Activated B cell treated with CpG ODN at 0.5 μM for 24 hours (primary cell): ENCODE data around the gene LUC7L3. TPM values are rescaled to one million over a fixed set of nuclear protein-coding genes. Genes with fewer than 3 reads are reported as not detected.
A peak's percentile ranks its signal among the peaks of the same experiment; 100 is the strongest.

ENCODE experiments used
- ATAC-seq: fragments of 200-7000 bp; cut with Tn5 transposase; one replicate; pipeline ENCODE4 v1.10.0; 2021; ENCODE audit warnings: low read depth, mild to moderate bottlenecking, moderate library complexity
- CTCF ChIA-PET: fragments of 350-600 bp; sonication (Branson Sonifier 250); formaldehyde crosslinking; loops from one replicate; lab custom pipeline; 2021; ENCODE audit warnings: antibody characterized with exemption; lab: Charles Lee
- POLR2A ChIA-PET: fragments of 350-600 bp; sonication (Branson Sonifier 250); formaldehyde crosslinking; loops from one replicate; lab custom pipeline; 2021; ENCODE audit warnings: antibody characterized with exemption; lab: Charles Lee
- DNase-seq: peaks from one replicate; pipeline ENCODE4 v3.0.0; 2022
- H3K27ac Mint-ChIP-seq: one replicate; pipeline ENCODE4 v1.8.0; 2020; ENCODE audit warnings: mixed read lengths
- H3K27me3 Mint-ChIP-seq: one replicate; pipeline ENCODE4 v1.8.0; 2021; ENCODE audit warnings: mixed read lengths
- H3K36me3 Mint-ChIP-seq: one replicate; pipeline ENCODE4 v1.8.0; 2021; ENCODE audit warnings: low read depth, mixed read lengths
- H3K4me1 Mint-ChIP-seq: one replicate; pipeline ENCODE4 v1.8.0; 2021; ENCODE audit warnings: mixed read lengths
- H3K4me3 Mint-ChIP-seq: one replicate; pipeline ENCODE4 v1.8.0; 2020; ENCODE audit warnings: mild to moderate bottlenecking, mixed read lengths
- H3K9me3 Mint-ChIP-seq: one replicate; pipeline ENCODE4 v1.8.0; 2020; ENCODE audit warnings: mixed read lengths
- intact Hi-C: fragments of 100-400 bp; cut with micrococcal nuclease; formaldehyde crosslinking; loops from one replicate; pipeline ENCODE4 v1.15.1; 2024
- total RNA-seq: library from RNA; stranded (reverse); gene quantifications from 2 replicates; pipeline ENCODE4 v1.2.3, GENCODE V29; 2022
- TF ChIP-seq, protein P1 (sequence below): fragments of 200-600 bp; IDR thresholded peaks from one replicate; pipeline ENCODE4 v1.8.0; 2022; ENCODE audit warnings: antibody characterized with exemption, mild to moderate bottlenecking

Gene LUC7L3
- total RNA-seq, 1 donor from 2014 or later, result 158 TPM

DNA sequence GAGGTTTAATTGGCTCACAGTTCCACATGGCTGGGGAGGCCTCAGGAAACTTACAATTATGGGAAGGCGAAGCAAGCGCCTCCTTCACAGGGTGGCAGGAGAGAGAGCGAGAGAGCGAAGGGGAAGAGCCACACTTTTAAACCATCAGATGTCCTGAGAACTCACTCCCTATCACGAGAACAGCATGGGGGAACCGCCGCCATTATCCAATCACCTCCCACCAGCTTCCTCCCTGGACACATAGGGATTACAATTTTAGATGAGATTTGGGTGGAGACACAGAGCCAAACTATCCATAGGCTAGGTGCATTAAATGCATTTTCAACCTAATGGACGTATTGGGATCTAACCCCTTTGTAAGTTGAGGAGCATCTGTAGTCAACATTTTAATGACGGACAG is 6.8 kb upstream of the LUC7L3 start:
- intact Hi-C loops, result no loop called here
- DNase-seq (no peak), ATAC-seq (no peak)
- POLR2A ChIA-PET, result no interaction called here
- TF ChIP-seq, protein P1, sequence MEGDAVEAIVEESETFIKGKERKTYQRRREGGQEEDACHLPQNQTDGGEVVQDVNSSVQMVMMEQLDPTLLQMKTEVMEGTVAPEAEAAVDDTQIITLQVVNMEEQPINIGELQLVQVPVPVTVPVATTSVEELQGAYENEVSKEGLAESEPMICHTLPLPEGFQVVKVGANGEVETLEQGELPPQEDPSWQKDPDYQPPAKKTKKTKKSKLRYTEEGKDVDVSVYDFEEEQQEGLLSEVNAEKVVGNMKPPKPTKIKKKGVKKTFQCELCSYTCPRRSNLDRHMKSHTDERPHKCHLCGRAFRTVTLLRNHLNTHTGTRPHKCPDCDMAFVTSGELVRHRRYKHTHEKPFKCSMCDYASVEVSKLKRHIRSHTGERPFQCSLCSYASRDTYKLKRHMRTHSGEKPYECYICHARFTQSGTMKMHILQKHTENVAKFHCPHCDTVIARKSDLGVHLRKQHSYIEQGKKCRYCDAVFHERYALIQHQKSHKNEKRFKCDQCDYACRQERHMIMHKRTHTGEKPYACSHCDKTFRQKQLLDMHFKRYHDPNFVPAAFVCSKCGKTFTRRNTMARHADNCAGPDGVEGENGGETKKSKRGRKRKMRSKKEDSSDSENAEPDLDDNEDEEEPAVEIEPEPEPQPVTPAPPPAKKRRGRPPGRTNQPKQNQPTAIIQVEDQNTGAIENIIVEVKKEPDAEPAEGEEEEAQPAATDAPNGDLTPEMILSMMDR, result no peak
- CTCF ChIA-PET, result no interaction called here
- no peak overlapping the region for H3K27ac Mint-ChIP-seq
- H3K4me3 Mint-ChIP-seq, result no peak overlapping the region
- H3K27me3 Mint-ChIP-seq, result no peaks in the 10 kb centered on the region
- H3K4me1 Mint-ChIP-seq, result peaks cover 19% of the 10 kb centered on the region
- H3K36me3 Mint-ChIP-seq, result peaks cover 4% of the 10 kb centered on the region
- no peaks in the 10 kb centered on the region for H3K9me3 Mint-ChIP-seq

DNA sequence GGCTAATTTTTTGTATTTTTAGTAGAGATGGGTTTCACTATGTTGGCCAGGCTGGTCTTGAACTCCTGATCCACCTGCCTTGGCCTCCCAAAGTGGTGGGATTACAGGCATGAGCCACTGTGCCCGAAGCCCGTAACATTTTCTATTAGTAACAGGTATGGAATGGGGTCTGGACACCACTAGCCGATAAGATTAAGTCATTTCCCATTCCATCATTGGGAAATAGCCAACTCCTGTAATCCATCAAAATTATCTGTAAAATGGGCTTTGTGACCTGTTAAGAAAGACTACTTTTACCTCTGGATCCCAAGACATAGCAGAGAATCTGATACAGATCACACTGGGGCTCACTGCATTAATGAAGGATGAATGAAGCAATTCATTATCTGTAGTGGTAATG is 3.9 kb upstream of the LUC7L3 start:
- no peak overlapping the region for H3K27ac Mint-ChIP-seq
- no peak for DNase-seq
- no peak overlapping the region for H3K4me3 Mint-ChIP-seq
- H3K4me1 Mint-ChIP-seq, result peaks cover 11% of the 10 kb centered on the region
- ChIA-PET POLR2A (no interaction called here), CTCF (no interaction called here)
- ATAC-seq, result no peak
- TF ChIP-seq, protein P1, result no peak
- intact Hi-C loops, result no loop called here
- no peaks in the 10 kb centered on the region for H3K9me3 Mint-ChIP-seq
- H3K27me3 Mint-ChIP-seq, result no peaks in the 10 kb centered on the region
- H3K36me3 Mint-ChIP-seq, result peaks cover 11% of the 10 kb centered on the region

DNA sequence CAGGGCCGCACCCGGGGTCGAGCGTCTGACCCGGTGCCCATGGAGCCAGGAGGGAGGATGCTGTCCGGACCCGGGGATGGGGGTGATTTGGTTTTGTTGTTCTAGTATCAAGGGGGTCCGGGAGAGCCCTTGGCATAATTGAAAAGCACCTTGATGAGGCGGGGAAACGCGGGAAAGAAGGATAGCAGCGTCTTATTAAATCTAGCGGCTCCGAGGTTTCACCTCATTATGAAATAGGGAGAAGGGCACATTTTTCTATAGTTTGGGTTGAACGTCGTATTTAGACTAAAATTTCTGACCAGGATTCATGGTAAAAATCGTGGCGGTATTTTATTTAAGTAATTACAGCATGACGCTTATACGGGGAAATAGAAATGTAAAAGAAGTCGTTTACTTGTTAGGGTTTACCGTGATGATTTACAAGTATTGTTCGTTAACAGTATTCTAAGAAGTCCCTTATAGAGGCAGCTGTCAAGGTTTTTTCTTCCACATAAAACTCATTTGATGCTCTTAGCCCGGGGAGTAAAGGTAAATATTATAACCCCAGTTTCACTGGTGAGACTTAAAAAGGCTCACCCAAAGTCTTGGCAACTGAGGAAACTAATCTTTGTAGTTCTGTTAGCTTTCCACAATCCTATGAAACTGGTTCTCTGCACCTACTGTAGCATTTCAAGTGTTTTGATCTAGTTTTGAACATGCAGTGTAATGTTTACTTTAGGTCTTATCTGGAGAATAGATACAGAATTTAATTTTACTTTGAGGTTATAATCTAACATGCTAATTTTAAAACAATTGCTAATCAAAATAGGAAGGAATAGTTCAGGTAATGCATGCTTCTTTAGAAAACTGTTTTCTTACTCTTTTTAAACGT is 756 bp downstream of the LUC7L3 start:
- ATAC-seq, result no peak
- POLR2A ChIA-PET, result interaction anchor here (0.7 to 3.0 kb wide), 12 partner anchors 12 to 570 kb away, joined by 3 to 48 read pairs (median 5); partner anchors contain the start of genes ANKRD40, LRRC59, PPP1R9B and TOB1
- no peak for DNase-seq

DNA sequence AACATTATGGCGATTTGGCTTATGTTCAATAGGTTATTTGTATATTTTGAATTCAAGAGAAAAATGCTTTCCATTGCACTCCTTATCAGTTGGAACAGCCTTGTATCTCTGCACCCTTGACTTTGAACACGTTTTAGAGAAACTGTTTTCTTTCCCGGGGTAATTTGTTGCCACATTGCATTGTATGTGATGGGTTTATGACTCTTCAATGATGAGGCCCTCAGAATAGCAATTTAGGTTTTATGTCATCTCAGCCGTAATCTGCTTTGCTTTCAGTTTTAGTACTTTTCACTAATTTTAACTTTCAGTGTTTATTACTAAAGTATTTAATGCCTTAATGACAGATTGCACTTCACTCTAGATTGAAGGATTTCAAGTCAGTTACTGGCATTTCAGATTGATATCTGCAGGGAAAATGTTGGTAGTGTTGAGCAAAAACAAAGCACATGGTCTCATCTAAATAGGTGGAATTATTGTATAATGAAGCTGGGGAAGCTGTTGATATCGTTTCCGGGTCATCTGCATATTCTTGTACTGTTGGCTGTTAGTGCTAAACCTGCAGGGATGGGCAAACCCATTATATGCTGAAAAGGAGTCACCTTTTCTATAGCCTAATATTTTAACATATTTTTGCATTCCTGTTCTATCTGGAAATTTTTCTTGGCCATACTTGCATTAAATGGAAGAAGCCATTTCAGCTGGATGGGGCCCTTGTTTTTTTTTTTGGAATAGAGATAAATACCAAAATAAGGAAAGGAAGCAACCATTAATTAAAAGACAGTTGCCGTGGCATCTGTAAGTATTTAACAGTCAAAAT is 2.0 kb downstream of the LUC7L3 start:
- TF ChIP-seq, protein P1, result no peak
- Mint-ChIP-seq H3K4me3 (peak overlapping the region; percentile 97), H3K27ac (peak overlapping the region; percentile 98), H3K9me3 (no peaks in the 10 kb centered on the region), H3K27me3 (no peaks in the 10 kb centered on the region), H3K4me1 (peaks cover 58% of the 10 kb centered on the region), H3K36me3 (peaks cover 29% of the 10 kb centered on the region)
- DNase-seq (no peak), ATAC-seq (no peak)
- CTCF ChIA-PET, result no interaction called here
- POLR2A ChIA-PET, result interaction anchor here (0.7 to 1.0 kb wide), 4 partner anchors 15 to 447 kb away, joined by 3 to 10 read pairs (median 4); partner anchors contain the start of gene TOB1
- intact Hi-C loops, result no loop called here

More for the DNA sequence above, 756 bp downstream of the LUC7L3 start:
- TF ChIP-seq, protein P1, result no peak
- intact Hi-C loops, result loop anchor here (1.0 kb wide), 3 partner anchors 13 to 540 kb away; partner anchors contain the start of genes ANKRD40, MBTD1 and UTP18
- CTCF ChIA-PET, result no interaction called here
- H3K36me3 Mint-ChIP-seq, result peaks cover 25% of the 10 kb centered on the region
- H3K4me1 Mint-ChIP-seq, result peaks cover 53% of the 10 kb centered on the region
- peak overlapping the region; percentile 98 for H3K27ac Mint-ChIP-seq
- H3K9me3 Mint-ChIP-seq, result no peaks in the 10 kb centered on the region
- H3K27me3 Mint-ChIP-seq, result no peaks in the 10 kb centered on the region
- peak overlapping the region; percentile 97 for H3K4me3 Mint-ChIP-seq
